ENCODE results near the gene RBKS.
"Not testable (repeated sequence)": the region's sequence is repeated elsewhere in the genome, so short reads cannot be mapped to it uniquely, and the experiment has no call there.

Gene RBKS

DNA sequence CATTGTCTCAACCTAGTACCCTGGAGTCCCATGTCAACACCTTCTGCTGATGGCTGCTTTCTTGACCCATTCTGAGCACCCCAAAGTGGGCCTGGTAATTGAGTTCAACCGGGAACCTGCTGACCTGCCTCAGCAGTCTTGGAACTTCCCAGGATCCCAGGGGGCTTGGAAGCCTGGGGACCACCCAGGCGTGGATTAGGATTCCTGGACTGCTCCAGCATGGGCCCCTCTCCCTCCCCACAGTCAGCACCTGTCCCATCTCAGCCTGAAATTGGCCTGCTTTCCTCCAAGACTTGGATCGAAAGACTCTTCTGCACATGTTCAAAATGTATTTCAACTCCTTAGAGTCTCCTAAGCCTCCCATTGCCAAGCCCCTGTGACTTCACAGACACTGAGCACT, 134.1 kb downstream of the RBKS start:
- no peak for DNase-seq

DNA sequence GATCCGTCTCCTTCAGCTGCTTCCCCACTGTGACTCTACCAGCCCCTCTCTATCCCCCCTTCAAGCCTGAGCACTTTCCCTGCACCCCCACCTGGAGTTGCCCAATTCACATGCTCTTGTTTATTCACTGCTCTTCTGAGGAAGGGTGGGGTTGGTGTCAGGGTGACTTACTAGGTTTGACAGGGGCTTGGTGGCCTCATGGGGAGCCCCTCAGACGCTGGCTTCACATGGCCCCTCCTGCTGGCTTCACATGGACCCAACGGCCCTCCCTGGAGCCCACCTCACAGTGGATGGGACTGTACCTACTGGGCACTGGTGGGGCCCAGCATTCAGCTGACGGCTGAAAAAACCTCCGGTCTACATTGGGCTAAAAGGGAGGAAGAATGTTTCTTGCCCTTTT, 135.4 kb downstream of the RBKS start:
- DNase-seq = no peak

DNA sequence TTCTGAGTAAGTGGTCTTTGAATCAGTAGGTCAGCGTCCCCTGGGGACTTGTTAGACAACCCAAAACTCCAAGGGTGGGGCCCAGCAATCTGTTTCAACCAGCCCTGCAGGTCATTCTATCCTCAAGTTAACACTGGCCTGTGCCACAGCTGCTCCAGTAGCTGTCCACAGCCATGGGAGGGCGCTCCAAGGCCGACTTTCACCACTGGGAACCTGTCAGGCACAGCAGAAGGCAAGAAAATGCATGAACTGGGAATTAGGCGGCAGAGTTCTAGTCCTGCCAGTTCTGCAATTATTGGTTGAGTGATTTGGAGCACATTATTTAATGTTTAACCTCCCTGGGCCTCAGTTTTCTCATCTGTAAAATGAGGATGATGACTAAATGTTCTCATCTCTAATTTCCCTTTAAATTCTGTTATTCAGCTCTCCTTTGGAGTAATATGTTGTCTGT, 136.0 kb downstream of the RBKS start:
- DNase-seq = peak; percentile 90

DNA sequence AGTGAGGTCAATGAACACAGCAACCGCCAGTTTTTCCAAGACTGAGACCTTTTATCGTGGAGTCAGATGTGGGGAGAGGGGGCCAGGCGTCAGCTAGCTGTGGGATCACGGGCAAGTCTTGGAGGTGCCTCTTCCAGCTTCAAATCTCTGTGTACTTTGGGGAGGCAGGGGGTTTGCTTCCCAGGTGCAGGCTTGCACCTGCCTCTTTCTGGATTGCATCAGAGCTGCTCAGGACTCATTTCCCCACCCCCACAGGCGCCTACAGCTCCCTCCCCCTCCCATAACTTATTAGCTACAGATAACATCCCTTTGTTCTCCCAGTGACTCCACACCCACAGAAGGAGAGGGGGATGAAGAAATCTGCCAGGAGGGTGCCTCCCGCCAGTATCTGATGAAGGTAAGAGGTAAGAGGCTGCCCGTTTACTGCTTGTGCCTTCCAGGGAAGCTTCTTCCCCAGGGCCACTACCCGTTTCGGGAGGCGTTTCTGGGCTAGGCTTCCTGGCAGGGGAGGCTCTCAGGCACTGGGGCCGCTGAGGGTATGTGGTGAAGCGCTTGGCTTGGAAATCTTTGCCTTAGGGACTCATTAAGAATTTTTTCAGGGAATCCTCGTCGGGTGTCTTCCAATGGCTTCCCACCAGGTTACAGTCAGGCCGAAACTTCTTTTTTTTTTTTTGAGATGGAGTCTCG, 137.5 kb downstream of the RBKS start:
- DNase-seq = no peak

DNA sequence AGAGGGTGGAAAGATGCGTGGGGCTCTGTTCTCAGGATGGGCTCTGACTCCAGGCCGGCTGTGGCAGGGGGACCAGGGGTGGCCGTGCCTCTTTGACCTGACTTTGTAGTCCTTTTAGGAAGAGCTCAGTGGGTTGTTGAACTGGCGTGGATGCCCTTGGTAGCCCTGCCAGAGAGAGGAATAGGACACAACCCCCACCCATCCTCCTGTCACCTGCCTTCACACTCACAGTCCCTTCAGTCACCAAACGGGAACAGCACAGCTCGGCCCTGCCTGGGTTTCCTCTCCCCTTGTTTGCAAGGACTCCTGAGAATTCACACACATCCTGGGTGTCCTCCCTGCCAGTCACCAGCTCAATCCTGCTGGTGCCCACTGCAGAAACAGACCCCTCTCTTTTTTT, 138.8 kb downstream of the RBKS start:
- no peak for DNase-seq

DNA sequence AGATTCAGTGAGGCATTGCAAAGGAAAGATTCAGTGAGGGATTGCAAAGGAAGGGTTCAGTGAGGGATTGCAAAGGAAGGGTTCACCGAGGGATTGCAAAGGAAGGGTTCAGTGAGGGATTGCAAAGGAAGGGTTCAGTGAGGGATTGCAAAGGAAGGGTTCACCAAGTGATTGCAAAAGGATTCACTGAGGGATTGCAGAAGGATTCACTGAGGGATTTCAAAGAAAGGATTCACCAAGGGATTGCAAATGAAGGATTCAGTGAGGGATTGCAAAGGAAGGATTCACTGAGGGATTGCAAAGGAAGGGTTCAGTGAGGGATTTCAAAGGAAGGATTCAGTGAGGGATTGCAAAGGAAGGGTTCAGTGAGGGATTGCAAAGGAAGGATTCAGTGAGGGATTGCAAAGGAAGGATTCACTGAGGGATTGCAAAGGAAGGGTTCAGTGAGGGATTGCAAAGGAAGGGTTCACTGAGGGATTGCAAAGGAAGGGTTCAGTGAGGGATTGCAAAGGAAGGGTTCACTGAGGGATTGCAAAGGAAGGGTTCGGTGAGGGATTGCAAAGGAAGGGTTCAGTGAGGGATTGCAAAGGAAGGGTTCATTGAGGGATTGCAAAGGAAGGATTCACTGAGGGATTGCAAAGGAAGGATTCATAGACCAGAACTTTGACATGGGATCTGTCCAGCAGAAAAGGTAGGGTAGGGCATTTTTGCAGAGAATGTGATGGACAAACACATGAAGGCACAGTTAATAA, 141.2 kb downstream of the RBKS start:
- not testable (repeated sequence) for DNase-seq

DNA sequence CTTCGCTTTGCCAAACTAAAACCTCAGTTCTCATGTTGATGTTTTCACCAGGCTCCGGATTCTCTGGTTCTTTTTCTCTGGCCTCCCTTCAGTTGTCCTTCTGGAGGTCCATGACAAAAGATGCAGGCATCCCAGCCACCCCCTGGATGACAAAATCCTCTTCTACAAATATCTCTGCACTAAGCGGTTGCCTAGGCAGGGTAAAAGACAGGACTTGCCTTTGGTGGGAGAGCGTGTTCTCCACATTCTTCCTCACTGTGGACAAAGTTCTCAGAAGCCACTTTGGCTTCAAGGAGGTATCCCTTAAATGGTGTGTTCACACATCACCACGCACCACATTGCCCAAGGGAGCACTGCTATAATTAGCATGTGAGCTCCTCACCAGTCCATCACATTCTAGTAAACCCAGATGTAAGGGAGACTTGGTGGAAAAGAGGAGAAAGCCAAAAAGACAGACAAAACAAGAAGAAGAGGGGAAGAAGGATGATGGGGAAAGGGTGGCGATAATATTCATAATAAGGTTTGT, 142.3 kb downstream of the RBKS start:
- no peak for DNase-seq

DNA sequence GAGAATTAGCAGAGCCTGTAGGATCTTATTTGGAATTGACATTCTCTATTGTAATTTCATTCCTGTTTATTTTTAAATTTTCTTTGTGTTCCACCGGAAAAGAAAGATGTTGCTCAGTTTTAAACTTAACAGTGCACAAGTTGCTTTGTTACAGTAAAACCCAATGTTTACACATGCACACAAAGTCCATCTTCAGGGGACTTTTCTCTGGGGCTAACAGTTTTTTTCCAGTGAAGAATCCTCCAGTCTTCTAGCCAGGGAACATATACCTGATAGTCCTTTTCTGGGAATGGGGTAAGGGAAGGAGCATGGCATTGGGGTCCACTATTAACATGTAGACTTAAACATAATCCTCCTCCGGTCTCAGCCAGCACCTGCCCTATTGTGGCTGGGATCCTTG, 143.9 kb downstream of the RBKS start:
- no peak for DNase-seq

DNA sequence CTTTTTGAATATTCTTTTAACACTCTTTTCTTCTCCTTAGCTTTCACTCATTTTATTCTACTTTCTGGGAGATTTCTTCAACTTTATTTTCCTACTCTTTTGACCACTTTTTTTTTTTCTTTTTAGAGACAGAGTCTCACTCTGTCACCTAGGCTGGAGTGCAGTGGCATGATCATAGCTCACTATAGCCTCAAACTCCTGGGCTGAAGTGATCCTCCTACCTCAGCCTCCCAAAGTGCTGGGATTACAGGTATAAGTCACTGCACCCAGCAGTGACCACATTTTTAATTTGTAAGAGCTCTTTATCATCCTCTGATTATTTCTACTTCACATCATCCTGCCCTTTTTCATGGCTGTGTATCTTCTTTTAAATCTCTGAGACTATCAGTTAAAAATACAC, 144.7 kb downstream of the RBKS start:
- DNase-seq = not testable (repeated sequence)

DNA sequence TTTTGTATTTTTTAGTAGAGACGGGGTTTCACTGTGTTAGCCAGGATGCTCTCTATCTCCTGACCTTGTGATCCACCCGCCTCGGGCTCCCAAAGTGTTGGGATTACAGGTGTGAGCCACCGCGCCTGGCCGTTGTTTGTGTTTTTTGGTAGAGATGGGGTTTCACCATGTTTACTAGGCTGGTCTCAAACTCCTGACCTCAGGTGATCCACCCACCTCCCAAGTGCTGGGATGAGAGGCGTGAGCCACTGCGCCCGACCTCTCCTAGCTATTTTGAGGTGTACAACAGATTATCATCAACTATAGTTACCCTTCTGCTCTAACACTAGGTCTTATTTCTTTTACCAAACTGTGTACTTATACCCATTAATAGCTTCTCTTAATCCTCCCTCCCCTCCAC, 147.6 kb downstream of the RBKS start:
- no peak for DNase-seq

DNA sequence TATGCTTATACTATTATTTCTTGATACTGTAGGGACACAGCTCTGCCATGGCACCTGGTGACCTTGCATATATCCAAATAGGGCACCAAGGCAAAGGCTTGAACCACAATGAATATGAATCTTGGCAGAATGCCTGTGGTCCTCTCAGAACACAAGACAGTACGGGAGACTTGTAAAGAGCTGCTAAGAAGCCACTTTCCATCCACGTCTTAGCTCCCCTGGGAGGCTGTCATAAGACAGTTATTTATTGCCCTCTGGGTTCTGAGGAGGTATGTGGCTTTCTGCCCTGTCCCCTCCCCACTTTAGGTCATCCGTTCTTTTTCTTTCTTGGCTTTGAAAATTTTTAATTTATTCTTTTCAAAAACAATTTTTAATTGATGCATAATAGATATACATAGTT, 148.5 kb downstream of the RBKS start:
- DNase-seq = no peak

DNA sequence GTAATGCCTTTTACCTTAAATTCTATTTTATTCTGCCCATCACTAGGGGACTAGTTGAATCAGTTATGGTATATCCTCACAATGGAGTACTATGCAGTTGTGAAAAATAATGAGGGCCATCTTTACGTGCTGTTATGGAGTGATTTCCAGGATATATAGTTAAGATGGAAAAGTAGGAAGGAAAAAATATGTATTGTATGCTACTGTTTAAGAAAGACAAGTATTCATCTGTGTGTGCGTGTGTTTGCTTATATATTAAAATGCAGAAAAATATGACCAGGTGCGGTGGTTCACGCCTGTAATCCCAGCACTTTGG, 151.2 kb downstream of the RBKS start:
- no peak for DNase-seq

DNA sequence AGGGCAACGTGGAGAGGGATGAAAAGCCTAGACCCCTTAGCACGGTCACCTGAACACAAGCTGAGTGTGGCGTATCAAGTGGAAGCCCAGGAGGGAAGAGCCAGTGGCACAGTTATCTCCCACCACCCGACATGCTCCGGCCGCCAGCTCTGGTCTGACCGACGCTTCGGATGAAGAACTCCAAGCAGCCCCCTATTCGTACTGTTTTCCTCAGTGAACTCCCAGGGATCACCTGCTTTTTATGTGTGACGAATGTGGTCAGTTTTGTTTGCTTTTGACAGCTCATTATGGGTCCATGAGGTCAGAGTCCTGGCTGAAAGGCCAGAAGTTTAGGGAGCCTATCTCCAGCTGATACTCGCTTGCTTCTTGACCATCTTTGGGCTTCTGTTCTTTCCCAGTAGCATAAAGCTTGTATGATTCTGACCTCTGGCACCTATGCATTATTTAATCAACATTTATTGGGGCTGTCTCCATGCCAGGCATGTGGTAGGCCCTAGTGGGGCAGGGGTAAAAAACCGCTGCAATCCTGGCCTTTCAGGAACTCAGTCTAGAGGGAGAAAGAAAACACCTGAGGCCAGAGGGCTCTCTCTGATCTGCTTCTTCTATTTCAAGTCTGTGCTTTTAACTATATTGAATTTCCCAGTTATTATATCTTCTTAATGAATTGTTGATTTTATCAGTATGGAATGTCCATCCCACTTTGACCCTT, 151.7 kb downstream of the RBKS start:
- DNase-seq = no peak

DNA sequence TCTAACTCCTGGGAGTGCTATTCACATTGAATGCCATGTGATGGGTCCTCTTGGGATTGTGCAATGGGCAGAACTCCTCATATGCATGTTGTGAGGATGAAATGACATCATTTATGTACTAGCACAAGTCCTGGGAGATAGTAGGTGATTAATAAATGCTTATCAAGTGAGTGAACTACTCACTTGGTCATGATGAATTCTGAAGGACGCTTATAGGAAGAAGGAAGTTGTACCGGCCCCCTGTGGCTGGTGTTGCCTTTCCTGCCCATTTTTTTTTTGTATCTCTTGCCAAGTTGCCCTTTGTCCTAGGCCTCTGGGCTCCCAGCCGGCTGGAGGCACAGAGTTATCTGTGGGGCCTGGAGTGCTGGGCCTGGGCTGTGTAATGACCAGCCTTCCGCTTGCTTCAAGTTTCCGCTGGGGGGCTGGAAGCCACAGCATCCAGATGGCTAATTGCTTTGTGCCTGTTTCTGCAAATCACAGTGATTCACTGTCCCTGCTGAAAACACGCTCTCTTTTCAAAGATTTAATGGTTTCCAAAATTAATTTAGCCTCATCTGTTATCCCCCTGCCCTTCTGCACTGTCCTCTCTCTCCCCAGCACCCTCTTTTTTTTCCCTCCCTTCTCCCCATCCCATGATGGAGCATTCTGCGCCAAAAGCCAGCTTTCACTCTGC, 152.4 kb downstream of the RBKS start:
- DNase-seq = no peak

DNA sequence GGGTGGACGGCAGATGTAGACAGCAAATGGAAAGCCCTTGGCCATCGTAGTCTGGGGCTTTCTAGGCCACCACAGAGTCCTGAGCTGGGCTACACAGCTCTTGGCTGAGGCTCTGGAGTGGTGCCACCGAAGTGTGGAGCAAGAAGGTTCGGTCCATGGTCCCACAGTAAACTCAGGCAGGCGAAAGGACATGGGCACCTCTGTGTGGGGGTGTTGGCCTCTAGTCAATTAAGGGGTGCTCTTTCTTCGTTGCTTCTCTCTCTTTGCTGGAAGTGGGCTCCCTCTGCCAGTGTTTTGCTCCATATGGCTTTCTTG, 153.3 kb downstream of the RBKS start:
- no peak for DNase-seq

DNA sequence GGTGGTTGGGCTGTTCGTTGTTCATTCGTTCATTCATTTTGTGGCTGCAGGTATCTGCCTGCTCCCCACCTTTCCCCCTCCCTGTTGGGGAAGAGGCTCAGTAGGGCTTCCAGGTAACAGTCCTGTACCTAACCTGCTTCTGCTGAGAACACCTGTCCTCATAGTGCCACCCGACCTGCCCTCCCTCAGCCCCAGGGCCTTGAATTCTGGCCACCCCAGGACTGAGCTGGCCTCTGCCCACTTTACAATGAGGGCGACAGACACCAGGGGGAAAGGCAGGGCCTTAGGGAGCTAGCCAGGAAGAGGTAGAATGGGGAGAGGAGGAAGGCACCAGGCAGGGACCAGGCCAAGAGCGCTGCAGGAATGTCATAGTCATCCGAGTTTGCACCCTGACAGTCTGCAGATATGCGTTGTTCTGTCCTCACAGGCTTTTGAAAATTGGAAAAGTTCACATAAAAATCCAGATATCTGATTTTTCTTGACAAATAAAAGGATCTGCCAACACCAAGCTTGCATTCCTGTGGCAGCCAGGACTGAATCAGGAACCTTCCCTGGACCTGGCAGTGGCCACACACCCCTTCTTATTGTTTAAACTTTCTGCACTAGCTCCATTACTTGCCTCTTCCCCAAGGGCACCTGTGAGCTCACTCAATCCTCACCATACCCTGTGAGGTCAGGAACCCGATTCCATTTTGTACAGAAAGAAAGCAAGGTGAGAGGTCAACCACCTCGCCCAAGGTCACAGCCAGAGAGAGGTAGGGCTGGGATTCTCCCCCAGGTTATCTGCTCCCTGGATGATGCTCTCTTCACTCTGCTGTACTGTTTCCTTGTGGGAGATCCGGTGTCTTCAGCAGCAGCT, 153.9 kb downstream of the RBKS start:
- no peak for DNase-seq

DNA sequence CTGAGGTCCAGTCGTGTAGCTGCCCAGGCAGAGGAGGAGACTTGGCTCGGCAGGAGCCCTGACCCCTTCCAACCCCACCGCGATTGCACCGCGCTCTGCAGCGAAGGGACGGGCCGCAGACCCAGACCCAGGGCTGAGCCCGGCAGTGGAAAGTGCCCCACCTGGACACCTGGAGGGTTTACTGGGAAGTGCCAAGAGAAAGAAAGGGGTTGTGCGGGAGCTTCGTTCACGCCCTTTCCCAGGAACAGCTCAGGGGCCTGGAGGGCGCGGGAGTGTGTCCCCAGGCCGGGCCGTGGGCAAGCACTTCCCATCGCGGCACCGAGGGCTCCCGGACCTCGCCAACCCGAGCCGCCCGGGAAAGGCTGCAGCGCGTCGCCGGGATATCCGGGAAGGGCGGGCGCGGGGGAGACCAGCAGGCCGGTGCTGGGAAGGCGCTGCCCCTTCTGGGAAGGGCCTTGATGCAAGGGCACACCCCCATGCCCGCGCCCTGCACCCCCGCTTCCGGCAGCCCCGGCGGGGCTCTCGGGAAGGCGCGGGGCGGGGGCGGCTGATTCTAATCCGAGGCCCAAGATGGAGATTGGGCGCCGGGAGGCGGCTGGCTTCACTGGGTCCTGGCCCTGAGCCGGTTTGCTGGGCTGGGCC, 154.8 kb downstream of the RBKS start:
- peak; percentile 84 for DNase-seq

DNA sequence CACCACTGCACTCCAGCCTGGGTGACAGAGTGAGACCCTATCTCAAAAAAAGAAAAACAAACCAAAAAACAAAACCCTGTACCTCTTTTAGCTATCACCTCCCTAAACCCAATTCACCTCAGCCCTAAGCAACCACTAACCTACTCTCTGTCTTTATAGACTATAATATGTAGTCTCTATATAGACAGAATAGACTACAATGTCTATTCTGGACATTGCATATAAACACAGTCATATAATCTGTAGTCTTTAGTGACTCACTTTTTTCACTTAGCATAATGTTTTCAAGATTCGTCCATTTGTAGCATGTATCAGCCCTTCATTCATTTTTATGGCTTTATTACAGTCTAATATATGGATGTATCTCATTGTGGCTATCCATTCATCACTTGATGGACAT, 155.9 kb downstream of the RBKS start:
- DNase-seq = no peak

Data from activated effector memory CD4-positive, alpha-beta T cell treated with anti-CD3 and anti-CD28 coated beads, Interleukin-2, amount 50 U/mL, for 16 hours (primary cell).